ENCODE data around the gene VARS2.

Gene VARS2

DNA sequence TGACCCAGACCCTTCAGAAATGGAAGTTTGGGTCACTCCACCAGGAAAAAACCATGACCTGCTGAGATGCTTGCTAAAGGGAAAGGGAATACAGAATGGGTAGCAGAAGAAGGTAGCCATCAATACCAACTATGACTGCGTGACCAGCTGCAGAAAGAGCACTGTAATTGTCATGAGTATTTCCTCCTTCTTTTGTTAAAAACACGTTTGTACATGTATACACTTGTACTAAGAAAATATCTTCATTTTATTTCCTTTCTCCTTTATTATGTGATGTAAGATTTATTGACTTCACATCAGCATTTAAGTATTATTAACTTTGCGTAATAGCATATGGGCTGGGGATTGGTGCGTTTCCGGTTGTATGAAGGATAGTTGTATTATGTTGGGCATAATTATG is 56.9 kb downstream of the VARS2 start:
- in situ Hi-C loops (cut with HindIII; ENCODE audit: low pct_ligation_motif_present, low sequenced_read_pairs), result no loop called here
- Histone ChIP-seq H3K27me3 (replicated peaks) (no peaks in the 10 kb centered on the region), H3K36me3 (replicated peaks) (no peaks in the 10 kb centered on the region), H3K4me3 (ENCODE audit: low read depth, low read length) (no peak overlapping the region), H3K27ac (no peak overlapping the region)
- TF ChIP-seq, protein P1, sequence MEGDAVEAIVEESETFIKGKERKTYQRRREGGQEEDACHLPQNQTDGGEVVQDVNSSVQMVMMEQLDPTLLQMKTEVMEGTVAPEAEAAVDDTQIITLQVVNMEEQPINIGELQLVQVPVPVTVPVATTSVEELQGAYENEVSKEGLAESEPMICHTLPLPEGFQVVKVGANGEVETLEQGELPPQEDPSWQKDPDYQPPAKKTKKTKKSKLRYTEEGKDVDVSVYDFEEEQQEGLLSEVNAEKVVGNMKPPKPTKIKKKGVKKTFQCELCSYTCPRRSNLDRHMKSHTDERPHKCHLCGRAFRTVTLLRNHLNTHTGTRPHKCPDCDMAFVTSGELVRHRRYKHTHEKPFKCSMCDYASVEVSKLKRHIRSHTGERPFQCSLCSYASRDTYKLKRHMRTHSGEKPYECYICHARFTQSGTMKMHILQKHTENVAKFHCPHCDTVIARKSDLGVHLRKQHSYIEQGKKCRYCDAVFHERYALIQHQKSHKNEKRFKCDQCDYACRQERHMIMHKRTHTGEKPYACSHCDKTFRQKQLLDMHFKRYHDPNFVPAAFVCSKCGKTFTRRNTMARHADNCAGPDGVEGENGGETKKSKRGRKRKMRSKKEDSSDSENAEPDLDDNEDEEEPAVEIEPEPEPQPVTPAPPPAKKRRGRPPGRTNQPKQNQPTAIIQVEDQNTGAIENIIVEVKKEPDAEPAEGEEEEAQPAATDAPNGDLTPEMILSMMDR (IDR thresholded peaks at IDR 0.05; ENCODE audit: low read depth, low read length, missing control alignments), result no peak
- no peak for DNase-seq

DNA sequence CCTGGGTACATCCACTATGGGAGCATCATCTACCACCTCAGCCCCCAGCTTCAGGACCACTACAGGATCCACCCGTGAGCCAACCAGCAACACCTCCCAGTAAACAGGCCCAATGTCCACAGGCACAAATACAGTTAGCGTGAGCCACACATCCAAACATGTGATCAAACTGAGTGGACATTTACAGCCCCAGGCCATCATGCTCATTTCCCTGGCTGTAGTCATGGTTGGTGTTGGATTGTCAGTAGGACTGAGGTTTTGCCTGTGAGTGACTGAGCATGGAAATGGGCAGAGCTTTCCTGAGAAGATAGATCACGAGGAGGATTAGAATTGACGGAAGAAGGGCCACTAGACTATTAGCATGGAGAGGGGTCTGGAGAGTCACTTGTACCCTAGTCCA is 58.8 kb downstream of the VARS2 start:
- no peak overlapping the region for H3K4me3 ChIP-seq (ENCODE audit: low read depth, low read length)
- no peak for DNase-seq
- H3K27ac ChIP-seq, result no peak overlapping the region
- no peaks in the 10 kb centered on the region for H3K36me3 ChIP-seq (replicated peaks)
- TF ChIP-seq, protein P1 (IDR thresholded peaks at IDR 0.05; ENCODE audit: low read depth, low read length, missing control alignments), result no peak
- in situ Hi-C loops (cut with HindIII; ENCODE audit: low pct_ligation_motif_present, low sequenced_read_pairs), result no loop called here
- no peaks in the 10 kb centered on the region for H3K27me3 ChIP-seq (replicated peaks)

DNA sequence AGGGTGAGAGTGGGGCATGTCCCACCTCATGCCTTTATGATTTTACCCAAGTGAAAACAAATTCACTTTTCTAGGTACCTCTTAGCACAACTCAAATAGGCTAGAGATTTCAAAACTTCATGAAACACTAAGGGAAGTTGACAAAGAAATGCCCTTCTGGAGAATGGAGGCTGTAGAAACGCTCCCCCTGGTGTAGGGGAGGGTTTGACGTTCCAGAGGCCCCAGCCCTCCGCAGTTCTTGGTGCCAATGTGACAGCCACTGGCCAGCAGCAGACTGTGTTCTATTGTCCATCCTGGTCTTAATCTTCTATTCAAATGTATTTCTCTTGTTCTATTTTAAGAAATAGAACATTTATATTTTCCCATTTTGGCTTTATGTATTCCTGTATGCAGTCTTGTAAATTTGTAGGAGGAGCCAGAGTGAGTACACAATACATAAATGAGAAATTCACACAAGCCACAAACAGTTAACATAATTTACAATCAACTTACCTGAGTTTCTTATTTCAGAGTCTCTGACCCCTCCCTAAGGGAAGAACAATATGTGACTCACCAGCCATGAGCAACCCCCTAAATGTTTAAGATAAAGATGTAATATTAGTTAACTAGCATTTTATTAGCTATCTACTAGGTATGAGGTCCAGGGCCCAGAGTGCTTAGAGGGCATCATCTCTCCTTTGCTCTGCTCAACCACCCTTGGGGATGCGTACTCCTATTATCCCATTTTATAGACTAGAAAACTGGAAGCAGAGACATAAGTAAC is 60.6 kb downstream of the VARS2 start:
- no peak overlapping the region for H3K4me3 ChIP-seq (ENCODE audit: low read depth, low read length)
- TF ChIP-seq, protein P1 (IDR thresholded peaks at IDR 0.05; ENCODE audit: low read depth, low read length, missing control alignments), result peak; percentile 6
- no peaks in the 10 kb centered on the region for H3K36me3 ChIP-seq (replicated peaks)
- peaks cover 1% of the 10 kb centered on the region for H3K27me3 ChIP-seq (replicated peaks)
- no peak for DNase-seq
- H3K27ac ChIP-seq, result no peak overlapping the region
- in situ Hi-C loops (cut with HindIII; ENCODE audit: low pct_ligation_motif_present, low sequenced_read_pairs), result no loop called here

Measured in brain microvascular endothelial cell (primary cell).